ENCODE results near the gene RRP1B. TPM values are rescaled to one million over a fixed set of nuclear protein-coding genes. Genes with fewer than 3 reads are reported as not detected.

RRP1B gene
- total RNA-seq, 1 donor from 2014 or later = 15.4 TPM

Other genes with a start within 250 kb of the RRP1B start
- gene SIK1, start 232.4 kb upstream of the RRP1B start, total RNA-seq = 16.5 TPM
- 0.92 TPM for gene HSF2BP, start 72 bp upstream of the RRP1B start, total RNA-seq
- gene PDXK, start 59.6 kb downstream of the RRP1B start, total RNA-seq = 134 TPM
- 2,371 TPM for gene CSTB, start 116.7 kb downstream of the RRP1B start, total RNA-seq
- gene RRP1, start 130.0 kb downstream of the RRP1B start, total RNA-seq = 30.8 TPM
- 49.1 TPM for gene AGPAT3, start 205.7 kb downstream of the RRP1B start, total RNA-seq